GM23338 (cell line): ENCODE measurements around the gene INPP5D. TPM values are rescaled to one million over a fixed set of nuclear protein-coding genes. Genes with fewer than 3 reads are reported as not detected.

ENCODE experiments used
- ATAC-seq: fragments of 200-7000 bp; cut with Tn5 transposase; 3 replicates; pipeline ENCODE4 v1.9.1; 2020
- DNase-seq: peaks from one replicate; pipeline ENCODE4 v3.0.0-alpha.2; 2015; ENCODE audit warnings: low spot score
- H2AFZ ChIP-seq: fragments of 200-600 bp; sonication (generic); 2 replicates; pipeline ENCODE4 v1.8.0; 2016; ENCODE audit warnings: antibody characterized with exemption, mild to moderate bottlenecking, moderate library complexity
- H3F3A ChIP-seq: fragments of 200-600 bp; sonication (generic); replicated peaks from 2 replicates; pipeline ENCODE4 v1.8.0; 2017; ENCODE audit warnings: antibody characterized with exemption, mixed run types, low read depth
- H3K27ac ChIP-seq: fragments of 200-600 bp; sonication (generic); 2 replicates; pipeline ENCODE4 v1.6.1; 2016; ENCODE audit warnings: low read depth
- H3K27me3 ChIP-seq: fragments of 200-600 bp; sonication (generic); 2 replicates; pipeline ENCODE4 v1.8.0; 2016; ENCODE audit warnings: mild to moderate bottlenecking, mixed run types, moderate library complexity; ENCODE audit not compliant: insufficient read depth
- H3K36me3 ChIP-seq: fragments of 200-600 bp; sonication (generic); 2 replicates; pipeline ENCODE4 v1.8.0; 2016; ENCODE audit warnings: mild to moderate bottlenecking; ENCODE audit not compliant: insufficient read depth
- H3K4me1 ChIP-seq: fragments of 200-600 bp; sonication (generic); 2 replicates; pipeline ENCODE4 v1.8.0; 2016; ENCODE audit warnings: mild to moderate bottlenecking, moderate library complexity; ENCODE audit not compliant: insufficient read depth
- H3K4me2 ChIP-seq: fragments of 200-600 bp; sonication (generic); 2 replicates; pipeline ENCODE4 v1.7.1; 2017; ENCODE audit warnings: mixed run types
- H3K4me3 ChIP-seq: fragments of 200-600 bp; sonication (generic); 2 replicates; pipeline ENCODE4 v1.6.1; 2016; ENCODE audit warnings: mixed run types
- H3K79me2 ChIP-seq: fragments of 200-600 bp; sonication (generic); replicated peaks from 2 replicates; pipeline ENCODE4 v1.8.0; 2017; ENCODE audit warnings: mild to moderate bottlenecking; ENCODE audit not compliant: insufficient read depth
- H3K9me2 ChIP-seq: fragments of 200-600 bp; sonication (generic); 2 replicates; pipeline ENCODE4 v1.8.0; 2017; ENCODE audit not compliant: insufficient read depth
- H4K20me1 ChIP-seq: fragments of 200-600 bp; sonication (generic); replicated peaks from 2 replicates; pipeline ENCODE4 v1.8.0; 2017; ENCODE audit warnings: mild to moderate bottlenecking; ENCODE audit not compliant: insufficient read depth
- H3K27ac Mint-ChIP-seq: 2 replicates; pipeline ENCODE4 v1.8.0; 2020; ENCODE audit warnings: inconsistent platforms, mild to moderate bottlenecking, moderate library complexity, mixed read lengths
- H3K27me3 Mint-ChIP-seq: 3 replicates; pipeline ENCODE4 v1.8.0; 2022; ENCODE audit warnings: low read depth, mild to moderate bottlenecking, moderate library complexity, mixed read lengths, inconsistent platforms; ENCODE audit not compliant: insufficient read depth, poor library complexity
- H3K36me3 Mint-ChIP-seq: 3 replicates; pipeline ENCODE4 v1.8.0; 2021; ENCODE audit warnings: low read depth, mild to moderate bottlenecking, inconsistent platforms, moderate library complexity, mixed read lengths
- H3K4me1 Mint-ChIP-seq: 3 replicates; pipeline ENCODE4 v1.8.0; 2020; ENCODE audit warnings: mild to moderate bottlenecking, inconsistent platforms, mixed read lengths
- H3K4me3 Mint-ChIP-seq: 3 replicates; pipeline ENCODE4 v1.8.0; 2021; ENCODE audit warnings: moderate library complexity, mild to moderate bottlenecking, inconsistent platforms, mixed read lengths
- H3K9me3 Mint-ChIP-seq: 3 replicates; pipeline ENCODE4 v1.8.0; 2020; ENCODE audit warnings: moderate library complexity, mild to moderate bottlenecking, inconsistent platforms, mixed read lengths
- EZH2 ChIP-seq: fragments of 200-600 bp; sonication (generic); IDR thresholded peaks from one replicate; pipeline ENCODE4 v1.8.0; 2017; ENCODE audit warnings: antibody characterized with exemption, mild to moderate bottlenecking, low read depth; ENCODE audit not compliant: unreplicated experiment
- JUNB ChIP-seq: IDR thresholded peaks from one replicate; pipeline ENCODE4 v1.6.1; 2016; ENCODE audit warnings: antibody characterized with exemption; ENCODE audit not compliant: unreplicated experiment
- POLR2AphosphoS5 ChIP-seq: IDR thresholded peaks from 2 replicates; pipeline ENCODE4 v1.6.1; 2016; ENCODE audit warnings: antibody characterized with exemption, low read depth
- STAT1 ChIP-seq: IDR thresholded peaks from one replicate; pipeline ENCODE4 v1.6.1; 2016; ENCODE audit warnings: antibody characterized with exemption; ENCODE audit not compliant: unreplicated experiment
- ZNF114 ChIP-seq: fragments of 250-450 bp; sonication (Bioruptor Pico); IDR thresholded peaks from 2 replicates; pipeline ENCODE4 v1.5.0; 2020; ENCODE audit warnings: mild to moderate bottlenecking, moderate library complexity
- ZNF462 ChIP-seq: fragments of 250-450 bp; sonication (Bioruptor Pico); IDR thresholded peaks from 2 replicates; pipeline ENCODE4 v1.5.0; 2020; ENCODE audit warnings: mild to moderate bottlenecking, moderate library complexity
- polyA plus RNA-seq: library from polyadenylated mRNA; unstranded; fragments of >200 nt; fragmentation: Nextera tagmentation; extraction: Ambion mirVana; gene quantifications from 2 replicates; pipeline ENCODE4 v1.2.1, GENCODE V29; 2016
- total RNA-seq: library from RNA; depleted of rRNA; stranded (reverse); fragments of >200 nt; shearing (Covaris generic); gene quantifications from 2 replicates; pipeline ENCODE4 v1.2.3, GENCODE V29; 2014

Gene INPP5D
- total and polyA plus RNA-seq, 2 experiments from 2014 or later: 6.6 to 8.3 TPM

- no peaks in the 10 kb centered on the region for H3K36me3 Mint-ChIP-seq
- H3K4me1 Mint-ChIP-seq: peaks cover 2% of the 10 kb centered on the region
- no peak overlapping the region for H3K4me2 ChIP-seq
- no peaks in the 10 kb centered on the region for H3K79me2 ChIP-seq
- H3K27ac ChIP-seq: no peak overlapping the region
- H3K4me1 ChIP-seq: peaks cover 7% of the 10 kb centered on the region; the same call in 1 of the 2 replicates
- no peaks in the 10 kb centered on the region for H3K27me3 ChIP-seq
- no peaks in the 10 kb centered on the region for H3F3A ChIP-seq
- no peak overlapping the region for H2AFZ ChIP-seq
- peaks cover 8% of the 10 kb centered on the region for H3K27me3 Mint-ChIP-seq
- H3K4me3 Mint-ChIP-seq: no peak overlapping the region
- no peaks in the 10 kb centered on the region for H3K36me3 ChIP-seq
- TF ChIP-seq STAT1 (no peak), ZNF462 (CRISPR knock-in tag) (no peak), ZNF114 (no peak), JUNB (no peak)
- no peak overlapping the region for H3K4me3 ChIP-seq
- no peak for DNase-seq
- H4K20me1 ChIP-seq: no peaks in the 10 kb centered on the region
- H3K27ac Mint-ChIP-seq: no peak overlapping the region
- H3K9me2 ChIP-seq: no peaks in the 10 kb centered on the region
- no peaks in the 10 kb centered on the region for H3K9me3 Mint-ChIP-seq
- ATAC-seq: no peak
Observed at GRCh38 chr2:233079473-233079877, 19.3 kb downstream of the INPP5D start.

GRCh38 chr2:233079953-233080835 lies 20.1 kb downstream of the INPP5D start:
- Histone ChIP-seq H3K9me2 (no peaks in the 10 kb centered on the region), H3K4me3 (no peak overlapping the region), H3K79me2 (no peaks in the 10 kb centered on the region), H3K4me1 (peaks cover 7% of the 10 kb centered on the region; the same call in 1 of the 2 replicates), H4K20me1 (no peaks in the 10 kb centered on the region), H3K27ac (no peak overlapping the region), H3K4me2 (no peak overlapping the region), H3K27me3 (no peaks in the 10 kb centered on the region), H3F3A (no peaks in the 10 kb centered on the region), H2AFZ (no peak overlapping the region), H3K36me3 (no peaks in the 10 kb centered on the region)
- Mint-ChIP-seq H3K27me3 (peaks cover 8% of the 10 kb centered on the region), H3K9me3 (no peaks in the 10 kb centered on the region), H3K4me1 (peaks cover 2% of the 10 kb centered on the region), H3K4me3 (no peak overlapping the region), H3K27ac (no peak overlapping the region), H3K36me3 (no peaks in the 10 kb centered on the region)
- no peak for TF ChIP-seq POLR2AphosphoS5
- TF ChIP-seq EZH2: no peak
- TF ChIP-seq JUNB: no peak
- DNase-seq (no peak), ATAC-seq (no peak)
